COLO829 (cell line): ENCODE data around the gene CABP7.

Source experiments
- DNase-seq: peaks from one replicate; pipeline ENCODE4 v3.0.0; 2012; ENCODE audit warnings: low spot score

Gene CABP7

DNA sequence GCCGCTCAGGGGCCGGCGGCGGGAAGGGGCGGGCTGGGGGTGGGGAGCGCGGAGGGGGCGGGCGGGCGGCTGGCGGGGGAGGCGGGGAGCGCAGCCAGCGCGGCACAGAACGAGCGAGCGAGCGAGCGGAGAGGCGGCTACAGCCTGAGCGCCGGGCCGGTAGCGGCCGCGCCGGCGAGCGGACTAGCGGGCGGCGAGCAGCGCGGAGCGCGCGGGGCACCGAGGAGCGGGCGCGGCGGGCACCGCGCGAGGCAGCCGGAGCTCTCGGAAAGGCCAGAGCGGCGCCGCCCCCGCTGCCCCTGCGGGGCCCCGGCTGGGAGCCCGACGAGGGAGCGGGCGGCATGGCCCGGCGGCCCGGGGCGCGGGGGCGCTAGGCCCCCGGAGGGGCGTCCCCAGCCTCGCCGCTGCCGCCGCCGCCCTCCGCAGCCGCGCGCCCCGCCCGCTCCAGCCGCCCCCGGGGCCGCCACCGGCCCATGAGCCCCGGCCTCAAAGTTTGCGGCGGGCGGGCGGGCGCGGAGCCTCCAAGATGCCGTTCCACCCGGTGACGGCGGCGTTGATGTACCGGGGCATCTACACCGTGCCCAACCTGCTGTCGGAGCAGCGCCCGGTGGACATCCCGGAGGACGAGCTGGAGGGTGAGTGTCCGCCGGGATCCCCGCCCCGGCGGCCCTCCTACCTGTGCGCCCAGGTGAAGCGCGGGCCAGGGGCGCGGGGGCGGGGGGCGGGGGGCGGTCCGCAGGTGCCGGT is at the start of gene CABP7:
TSS of gene CABP7 (plus strand) at position 105 of the 747 bp plus-strand sequence. CDS start at position 527, 422 bp downstream.
- no peak for DNase-seq

DNA sequence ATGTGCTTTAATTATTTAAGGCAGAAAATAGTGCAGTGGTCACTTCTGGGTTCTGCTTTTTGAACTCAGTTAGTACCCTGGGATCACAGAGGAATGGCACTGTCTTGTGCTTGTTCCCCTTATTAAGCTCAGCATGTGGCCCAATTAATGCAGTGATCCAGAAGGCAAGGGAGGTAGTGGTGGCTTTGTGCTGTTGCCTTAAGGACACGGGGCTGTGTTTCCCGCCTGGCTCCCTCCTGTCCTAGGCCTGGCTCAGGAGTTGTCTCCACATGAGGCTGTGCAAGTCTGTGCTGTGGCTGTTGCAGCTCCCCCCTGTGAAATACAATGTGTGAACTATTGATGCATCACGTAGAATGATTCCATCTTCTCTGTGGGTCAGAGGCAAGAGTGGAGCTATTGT is 49.2 kb upstream of the CABP7 start:
- DNase-seq: no peak

DNA sequence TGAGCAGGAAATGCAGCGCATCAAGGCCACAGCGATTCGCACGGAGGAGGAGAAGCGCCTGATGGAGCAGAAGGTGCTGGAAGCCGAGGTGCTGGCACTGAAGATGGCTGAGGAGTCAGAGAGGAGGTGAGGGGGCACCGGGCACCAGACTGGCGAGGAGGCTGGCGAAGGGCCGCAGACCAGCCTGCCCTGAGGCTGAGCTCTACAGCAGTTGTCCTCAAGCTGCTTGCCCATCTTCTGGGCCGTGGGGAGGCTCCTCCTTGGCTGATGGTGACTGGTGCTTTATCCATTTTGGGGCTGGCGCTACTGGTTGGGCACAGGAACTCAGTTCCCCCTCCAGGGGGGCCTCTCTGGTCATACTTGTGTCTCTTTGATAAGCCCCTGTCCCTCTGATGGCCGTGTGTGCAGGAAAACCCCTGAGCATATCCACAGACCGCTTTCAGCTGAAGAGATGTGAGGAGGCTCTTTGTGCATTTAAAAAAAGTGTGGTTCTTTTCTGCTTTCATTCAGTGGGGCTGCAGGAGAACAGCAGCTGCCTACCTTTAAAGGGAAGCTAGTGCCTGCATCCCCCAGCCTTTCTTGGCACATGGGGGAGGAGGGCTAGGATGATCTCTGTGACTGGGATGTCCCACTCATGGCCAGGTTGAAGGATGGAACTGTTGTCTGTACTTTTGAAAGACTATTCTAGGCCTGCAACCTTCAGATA is 46.3 kb upstream of the CABP7 start:
- DNase-seq: no peak

- DNase-seq: no peak
Measured at GRCh38 chr22:29674121-29674520, 45.7 kb upstream of the CABP7 start.

DNA sequence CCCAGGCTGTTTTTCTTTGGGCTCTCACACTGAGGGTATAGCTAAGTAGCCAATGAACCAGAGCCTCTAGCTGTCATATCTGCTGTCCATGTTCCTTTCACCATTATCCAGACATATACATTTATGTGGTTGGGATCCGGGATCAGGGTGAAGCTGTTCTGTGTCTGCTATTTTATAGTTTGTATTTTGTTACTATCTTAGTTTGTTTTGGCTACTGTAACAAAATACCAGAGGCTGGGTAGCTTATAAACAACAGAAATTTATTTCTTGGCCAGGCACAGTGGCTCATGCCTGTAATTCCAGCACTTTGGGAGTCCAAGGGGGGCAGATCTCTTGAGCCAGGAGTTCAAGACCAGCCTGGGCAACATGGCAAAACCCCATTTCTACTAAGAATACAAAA is 40.5 kb upstream of the CABP7 start:
- no peak for DNase-seq

- DNase-seq: no peak
Measured at GRCh38 chr22:29683536-29683935, 36.3 kb upstream of the CABP7 start.

DNA sequence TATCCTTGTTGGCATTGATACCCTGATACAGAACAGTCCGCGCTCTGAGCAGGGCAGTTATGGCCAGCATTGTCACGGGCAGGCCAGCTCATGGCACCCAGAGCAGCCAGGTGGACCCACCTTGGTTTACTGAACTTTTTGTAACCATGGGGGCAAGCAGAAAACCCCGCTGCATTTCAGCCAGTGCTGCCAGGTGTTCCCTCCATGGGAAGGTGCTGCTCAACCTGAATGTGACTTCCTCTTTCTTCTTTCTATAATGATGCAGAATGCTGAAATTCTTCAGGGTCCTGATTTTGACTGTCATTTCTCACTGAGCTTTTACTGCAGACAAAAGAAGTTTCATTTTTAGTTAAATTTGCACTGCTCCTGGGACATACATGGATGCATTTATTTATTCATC is 35.6 kb upstream of the CABP7 start:
- DNase-seq: no peak

DNA sequence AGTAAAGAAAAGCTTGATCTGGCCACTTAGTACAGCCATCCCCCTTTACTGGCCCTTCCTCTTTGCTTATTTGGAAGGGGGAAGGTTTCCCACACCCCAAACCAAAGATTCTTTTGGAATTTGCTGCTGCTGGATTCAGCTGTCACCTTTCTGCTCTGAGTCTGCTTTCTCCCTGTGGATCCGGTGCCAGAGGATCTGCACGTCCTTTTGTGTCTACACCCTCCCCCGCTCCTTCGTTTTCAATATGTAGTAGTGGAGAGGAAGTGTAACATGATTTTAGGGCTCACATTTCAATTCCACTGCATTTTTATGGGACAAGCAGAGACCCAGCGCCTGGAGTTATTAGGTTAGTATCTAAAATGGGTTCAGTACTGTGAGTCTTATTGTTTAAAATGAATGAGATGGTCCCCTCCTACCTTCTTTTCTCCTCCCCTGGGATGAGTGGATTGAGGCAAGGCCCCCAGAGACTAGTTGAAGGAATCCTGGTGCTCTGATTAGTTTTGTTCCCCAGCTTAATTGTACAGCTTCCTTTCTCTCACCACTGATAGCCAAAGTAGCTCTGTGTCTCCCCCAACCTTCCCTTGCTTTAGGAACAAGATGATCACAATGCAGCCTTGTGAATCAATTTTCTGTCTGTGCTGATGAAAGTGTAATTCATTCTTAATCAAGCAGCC is 30.5 kb upstream of the CABP7 start:
- DNase-seq: no peak

DNA sequence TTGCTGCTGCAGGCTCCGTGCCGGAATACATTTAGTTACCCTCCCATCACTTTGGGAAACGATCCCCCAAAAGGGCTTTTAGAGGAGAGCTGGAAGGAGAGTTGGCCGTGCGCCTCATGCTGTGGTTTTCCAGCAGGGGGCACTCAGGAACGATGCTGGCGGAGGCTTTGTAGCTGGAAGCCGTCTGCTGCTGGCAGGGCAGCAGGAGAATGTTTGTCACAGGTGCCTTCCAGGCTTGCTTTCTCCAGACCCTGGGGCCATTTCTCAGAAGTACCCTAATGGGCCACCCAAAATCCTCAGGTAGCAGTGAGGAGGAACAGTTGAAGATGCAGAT is 30.0 kb upstream of the CABP7 start:
- peak; percentile 31 for DNase-seq

DNA sequence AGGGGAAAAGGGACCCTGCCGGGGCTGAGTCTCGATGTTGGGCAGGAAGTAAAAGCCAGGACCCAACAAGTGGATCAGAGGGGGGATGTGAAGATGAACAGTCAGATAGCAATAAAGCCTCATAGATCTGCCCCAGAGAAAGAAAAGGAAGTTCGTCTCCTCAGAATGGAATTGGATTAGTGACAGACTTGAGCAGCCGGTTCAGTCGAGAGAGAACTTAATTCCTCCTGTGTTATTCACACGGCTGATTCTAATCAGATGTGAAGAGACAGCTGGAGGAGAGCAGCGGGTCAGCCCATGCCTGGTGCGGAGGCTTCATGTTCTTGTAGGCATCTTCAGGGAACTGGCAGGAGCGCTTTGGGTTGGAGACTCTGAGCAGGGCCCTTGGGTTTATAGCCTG is 29.3 kb upstream of the CABP7 start:
- DNase-seq: no peak

DNA sequence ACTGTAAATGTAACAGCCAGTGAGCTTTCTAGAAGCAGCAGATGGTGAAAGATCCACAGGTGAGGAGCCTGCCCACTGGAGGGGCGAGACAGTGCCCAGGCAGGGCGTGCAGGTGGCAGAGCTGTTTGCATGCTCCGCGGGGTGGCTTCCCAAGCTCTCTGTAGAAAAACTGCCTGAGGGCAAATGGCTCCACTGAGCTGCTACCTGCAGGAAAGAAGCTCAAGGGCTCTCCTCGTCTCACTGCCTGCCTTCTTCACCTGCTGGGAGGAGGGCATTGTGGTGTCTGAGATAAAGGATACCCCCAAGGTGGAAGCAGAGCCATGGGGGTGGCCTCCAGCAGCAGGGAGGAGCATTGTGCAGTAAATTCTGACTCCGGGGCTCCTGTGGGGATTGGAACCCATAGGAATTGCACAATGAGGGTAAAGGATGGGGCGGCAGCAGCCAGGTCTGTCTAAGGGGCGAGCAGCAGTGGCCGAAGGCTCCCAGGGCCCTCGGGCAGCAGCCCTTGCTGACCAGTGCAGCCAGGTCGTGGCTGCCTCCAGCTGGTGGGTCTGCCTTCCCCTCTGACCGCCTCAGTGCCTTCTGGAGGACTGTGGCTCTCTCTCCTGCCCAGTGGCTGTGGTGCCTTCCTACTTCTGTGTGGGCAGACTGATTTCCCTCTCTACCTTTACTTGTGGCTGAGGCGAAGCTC is 28.0 kb upstream of the CABP7 start:
- no peak for DNase-seq

- no peak for DNase-seq
Measured at GRCh38 chr22:29692327-29692640, 27.5 kb upstream of the CABP7 start.

DNA sequence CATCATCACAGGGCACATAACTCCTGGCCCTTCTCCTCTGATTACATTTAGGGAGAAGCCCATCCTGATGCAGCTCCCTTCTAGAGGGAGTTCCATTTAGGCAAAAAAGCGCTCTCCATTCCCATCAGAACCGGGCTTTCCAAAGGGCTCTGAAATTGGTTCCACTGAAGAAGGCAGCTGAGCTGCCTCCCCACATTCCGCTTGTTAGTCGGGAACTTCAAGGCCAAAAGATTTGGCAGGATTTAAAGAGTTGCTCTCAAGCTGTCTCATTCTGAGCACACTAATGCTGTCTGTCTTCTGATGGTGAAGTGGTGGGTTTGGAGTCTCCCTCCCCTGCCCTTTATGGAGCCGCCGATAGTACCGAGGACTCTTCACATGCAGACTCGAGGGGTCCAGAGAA is 26.6 kb upstream of the CABP7 start:
- DNase-seq: no peak

- DNase-seq: no peak
Measured at GRCh38 chr22:29693671-29694070, 26.1 kb upstream of the CABP7 start.

DNA sequence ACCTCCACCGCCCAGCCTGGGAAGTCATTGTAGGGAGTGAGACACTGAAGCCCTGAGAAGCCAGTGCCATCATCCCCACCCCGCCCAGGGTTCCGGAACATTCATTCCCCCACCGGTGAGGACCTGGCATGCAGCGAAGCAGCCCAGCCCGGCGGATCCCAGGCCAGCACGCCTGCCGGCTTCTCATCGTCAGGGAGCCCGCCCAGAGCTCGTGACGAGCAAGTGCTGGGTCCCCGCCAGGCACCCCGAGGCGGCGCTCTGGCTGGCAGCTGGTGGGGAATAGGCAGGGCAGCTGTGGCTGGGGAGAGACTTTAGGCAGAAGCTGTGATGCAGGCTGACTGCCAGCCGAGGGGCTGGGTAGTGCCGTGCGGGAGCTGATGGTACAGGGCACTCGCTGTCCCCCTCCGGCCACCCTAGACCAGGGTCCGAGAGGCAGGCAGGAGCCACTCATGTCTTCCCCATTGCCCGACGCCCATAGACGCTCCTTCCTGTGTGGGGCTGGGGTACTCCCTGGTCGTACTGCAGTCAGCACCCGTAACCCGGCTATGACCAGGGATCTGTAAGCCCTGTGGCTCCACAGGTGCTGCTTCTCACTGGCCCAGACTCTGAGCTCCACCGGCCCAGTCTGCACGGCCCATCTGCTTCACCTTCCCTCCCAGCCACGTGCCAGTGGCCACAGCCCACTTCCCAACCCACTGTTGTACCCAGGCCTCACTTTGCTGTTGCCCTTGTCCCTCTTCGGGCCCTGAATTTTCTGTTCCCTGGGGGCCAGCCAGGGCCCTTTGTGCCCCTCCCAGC is 24.5 kb upstream of the CABP7 start:
- no peak for DNase-seq

DNA sequence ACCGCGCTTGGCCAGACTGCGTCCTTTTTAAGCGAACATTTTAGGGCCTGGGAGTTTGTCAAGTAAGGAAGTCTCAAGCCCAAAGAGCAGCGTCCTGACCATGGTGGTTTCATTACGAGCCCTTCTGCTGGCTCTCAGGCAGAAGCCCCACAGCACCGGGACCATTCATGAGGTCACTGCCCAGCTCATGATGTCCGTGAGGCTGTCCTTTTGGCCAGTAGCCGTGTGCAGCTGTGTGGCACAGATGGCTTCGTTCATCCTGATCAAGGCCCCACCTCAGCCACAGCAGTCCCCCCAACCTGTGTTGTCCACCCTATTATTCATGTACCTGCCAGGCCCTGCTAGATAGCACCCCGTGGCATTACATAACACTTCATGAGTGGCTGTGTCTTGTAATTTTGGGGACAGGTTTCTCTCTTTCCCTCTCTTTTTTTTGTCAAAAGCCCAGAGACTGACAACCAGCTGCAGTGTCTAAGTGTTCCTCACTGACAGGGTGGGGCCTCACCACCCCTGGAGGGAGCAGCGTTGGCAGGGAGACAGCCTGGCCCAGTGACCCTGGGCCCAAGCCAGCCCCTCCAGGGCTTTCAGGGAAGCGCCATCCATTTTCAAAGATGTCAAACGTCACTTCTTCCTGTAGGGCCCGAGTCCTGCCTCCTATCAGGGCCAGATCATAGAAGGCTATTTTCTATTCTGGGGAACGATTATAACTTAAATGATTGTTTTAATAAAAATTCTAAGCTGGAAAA is 21.8 kb upstream of the CABP7 start:
- no peak for DNase-seq

DNA sequence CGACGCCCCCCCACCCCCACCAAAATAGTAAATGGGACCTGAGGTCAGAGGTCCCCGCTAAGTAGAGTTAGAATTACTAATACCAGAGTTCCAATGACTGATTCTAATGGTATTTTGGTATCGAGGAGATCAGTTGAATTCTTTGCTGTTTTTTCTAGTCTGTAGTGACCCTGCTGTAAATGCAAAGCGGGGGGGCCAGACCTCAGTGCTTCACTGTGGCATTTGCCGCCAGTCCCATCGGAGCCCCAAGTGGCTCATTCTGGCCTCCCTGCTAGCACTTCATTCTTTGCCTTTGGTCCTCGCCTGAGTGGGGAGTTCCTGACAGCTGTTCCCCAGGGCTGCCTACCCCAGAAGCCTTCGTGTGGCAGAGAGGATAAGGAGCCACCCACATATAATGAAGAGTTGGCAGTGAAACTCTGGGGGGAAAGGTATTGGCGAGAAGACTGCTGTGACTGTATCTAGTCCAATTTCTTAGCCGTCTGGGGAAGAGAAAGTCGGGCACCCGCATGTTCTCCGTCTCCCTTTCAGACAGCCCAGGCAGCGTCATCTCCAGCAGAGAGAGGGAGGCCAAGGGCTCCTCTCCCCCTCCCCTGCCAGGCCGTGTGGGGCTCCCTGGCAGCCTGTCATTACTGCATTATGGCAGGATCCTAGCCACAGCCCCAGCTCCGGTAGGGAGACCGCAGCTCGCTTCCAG is 19.4 kb upstream of the CABP7 start:
- DNase-seq: no peak

DNA sequence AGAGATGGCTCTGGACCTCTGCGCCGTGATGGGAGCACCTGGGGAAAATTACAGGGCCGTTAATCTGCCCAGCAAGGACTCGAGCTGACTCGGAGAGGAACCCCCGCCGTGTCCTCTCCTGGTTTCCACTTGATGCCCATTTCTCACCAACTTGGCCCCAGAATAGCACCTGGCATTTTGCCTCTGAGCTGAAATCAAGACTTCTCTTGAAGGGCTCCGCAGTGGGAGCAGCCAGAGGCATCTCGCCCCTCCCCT is 19.0 kb upstream of the CABP7 start:
- DNase-seq: no peak

GRCh38 chr22:29701155-29701999 is 18.4 kb upstream of the CABP7 start:
- DNase-seq: no peak
